ENCODE data around the gene BMP5. TPM values are rescaled to one million over a fixed set of nuclear protein-coding genes. Genes with fewer than 3 reads are reported as not detected.

The BMP5 gene
- total and polyA plus RNA-seq, 2 of the 8 experiments (the other 6 are each of a cell fraction or from before 2014, with no cell fraction given), result 0.02 TPM; not detected in 1

GRCh38 chr6:55868771-55869479, 6.5 kb downstream of the BMP5 start:
- 93 to 100% methylated on average over 1 to 5 of the region's 5 CpGs for WGBS, 2 experiments (ENCODE audit: extremely low coverage in 1 of 2, insufficient coverage in 1 of 2, insufficient read length in 1 of 2, insufficient replicate concordance in 2 of 2, low coverage in 1 of 2, low lambda C conversion rate in 2 of 2, missing lambda C conversion rate in 1 of 2)
- POLR2A ChIA-PET (ENCODE audit: partially characterized antibody), result no interaction called here
- Histone ChIP-seq H3K9me3 (ENCODE audit: insufficient read depth in 2 of 2, low read depth in 1 of 2, low read length in 1 of 2) (no peaks in the 10 kb centered on the region), H3K23me2 (ENCODE audit: low read depth, low read length) (no peaks in the 10 kb centered on the region), H2AFZ (ENCODE audit: low read length) (0 out of 2 replicates have a peak overlapping the region, but pooled peaks have one; percentile 12), H2AK5ac (ENCODE audit: low read depth, low read length) (no peak overlapping the region), H4K20me1 (replicated peaks in 1 of 2; ENCODE audit: control insufficient read depth in 1 of 2, insufficient read depth in 2 of 2, low read length in 2 of 2) (no peaks in the 10 kb centered on the region), H3K27me3 (replicated peaks in 1 of 4; ENCODE audit: control insufficient read depth in 3 of 4, extremely low read depth in 1 of 4, insufficient read depth in 3 of 4, low read length in 3 of 4) (no peaks in the 10 kb centered on the region), H3K27ac (ENCODE audit: low read depth, low read length) (no peak overlapping the region), H3K36me3 (ENCODE audit: control insufficient read depth in 2 of 4, insufficient read depth in 4 of 4, low read length in 3 of 4) (no peaks in the 10 kb centered on the region), H3K4me2 (ENCODE audit: insufficient read depth in 1 of 2, low read depth in 2 of 2, low read length in 2 of 2) (no peak overlapping the region), H3K4ac (replicated peaks; ENCODE audit: insufficient read length, low read depth, low read length) (no peak overlapping the region), H3K56ac (replicated peaks; ENCODE audit: insufficient read length, low read depth, low read length) (no peak overlapping the region), H3K79me2 (ENCODE audit: control insufficient read depth in 1 of 2, insufficient read depth in 2 of 2, low read length in 2 of 2) (no peaks in the 10 kb centered on the region), H3K14ac (ENCODE audit: insufficient read length) (no peak overlapping the region), H2BK5ac (ENCODE audit: low read depth, low read length) (no peak overlapping the region), H3K79me1 (ENCODE audit: low read depth, low read length) (no peaks in the 10 kb centered on the region), H3K18ac (ENCODE audit: extremely low read depth, low read length) (no peak overlapping the region), H3K4me3 (ENCODE audit: extremely low read depth in 1 of 4, insufficient read depth in 2 of 4, low read depth in 3 of 4, low read length in 4 of 4) (no peak overlapping the region), H4K5ac (ENCODE audit: insufficient read length, low read depth, low read length) (no peak overlapping the region), H4K91ac (replicated peaks; ENCODE audit: insufficient read length, low read length) (no peak overlapping the region), H2BK120ac (replicated peaks; ENCODE audit: low read depth, low read length) (no peak overlapping the region), H3K4me1 (replicated peaks in 1 of 4; ENCODE audit: control insufficient read depth in 3 of 4, insufficient read depth in 4 of 4, low read length in 3 of 4) (no peaks in the 10 kb centered on the region), H2BK15ac (ENCODE audit: low read length) (no peak overlapping the region), H3K9ac (replicated peaks in 1 of 4; ENCODE audit: extremely low read depth in 1 of 4, low read depth in 3 of 4, low read length in 3 of 4) (no peak overlapping the region), H4K8ac (ENCODE audit: extremely low read depth, insufficient read depth, low read length) (no peak overlapping the region), H3K23ac (ENCODE audit: insufficient read length) (no peak overlapping the region), H2BK20ac (ENCODE audit: low read length) (no peak overlapping the region), H2BK12ac (ENCODE audit: low read depth, low read length) (no peak overlapping the region)
- DNase-seq (ENCODE audit: low read depth in 1 of 2, low spot score in 2 of 2) (no peak), FAIRE-seq (no peak)
- TF ChIP-seq, protein P1, sequence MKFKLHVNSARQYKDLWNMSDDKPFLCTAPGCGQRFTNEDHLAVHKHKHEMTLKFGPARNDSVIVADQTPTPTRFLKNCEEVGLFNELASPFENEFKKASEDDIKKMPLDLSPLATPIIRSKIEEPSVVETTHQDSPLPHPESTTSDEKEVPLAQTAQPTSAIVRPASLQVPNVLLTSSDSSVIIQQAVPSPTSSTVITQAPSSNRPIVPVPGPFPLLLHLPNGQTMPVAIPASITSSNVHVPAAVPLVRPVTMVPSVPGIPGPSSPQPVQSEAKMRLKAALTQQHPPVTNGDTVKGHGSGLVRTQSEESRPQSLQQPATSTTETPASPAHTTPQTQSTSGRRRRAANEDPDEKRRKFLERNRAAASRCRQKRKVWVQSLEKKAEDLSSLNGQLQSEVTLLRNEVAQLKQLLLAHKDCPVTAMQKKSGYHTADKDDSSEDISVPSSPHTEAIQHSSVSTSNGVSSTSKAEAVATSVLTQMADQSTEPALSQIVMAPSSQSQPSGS (IDR thresholded peaks at IDR 0.05; ENCODE audit: low read length), result no peak
- CTCF ChIA-PET (ENCODE audit: partially characterized antibody), result interaction anchor here (0.9 to 1.1 kb wide), 2 partner anchors 10 to 334 kb away, joined by 3 read pairs; no protein-coding TSS in a partner anchor
